Neural cell (in vitro differentiated cells): ENCODE data around the gene NCAPD3. TPM values are rescaled to one million over a fixed set of nuclear protein-coding genes. Genes with fewer than 3 reads are reported as not detected.

ENCODE experiments used
- H2AFZ ChIP-seq: fragments of 200-600, 300-800 bp; sonication (generic), shearing (Covaris generic); 2 replicates; pipeline ENCODE4 v1.6.0; 2014; ENCODE audit warnings: low read depth, mild to moderate bottlenecking, antibody characterized with exemption, low read length, moderate library complexity
- H3F3A ChIP-seq: fragments of 200-600 bp; shearing (Covaris generic); 2 replicates; pipeline ENCODE4 v1.6.1; 2016; ENCODE audit warnings: mild to moderate bottlenecking, moderate library complexity, mixed read lengths, antibody characterized with exemption, low read length; ENCODE audit not compliant: insufficient read depth, poor library complexity, severe bottlenecking
- H3K27ac ChIP-seq: fragments of 200-600, 300-800 bp; sonication (generic), shearing (Covaris generic); 2 replicates; pipeline ENCODE4 v1.5.1; 2014; ENCODE audit warnings: mild to moderate bottlenecking, low read length, moderate library complexity
- H3K27me3 ChIP-seq: fragments of 300-800, 200-600 bp; sonication (generic), shearing (Covaris generic); 2 replicates; pipeline ENCODE4 v1.6.0; 2014; ENCODE audit warnings: mild to moderate bottlenecking, low read depth, low read length, moderate library complexity; ENCODE audit not compliant: insufficient read depth
- H3K36me3 ChIP-seq: fragments of 300-800, 200-600 bp; sonication (generic), shearing (Covaris generic); 2 replicates; pipeline ENCODE4 v1.5.1; 2014; ENCODE audit warnings: mild to moderate bottlenecking, antibody characterized with exemption, low read length, moderate library complexity; ENCODE audit not compliant: insufficient read depth
- H3K4me2 ChIP-seq: fragments of 300-800, 200-600 bp; sonication (generic), shearing (Covaris generic); 2 replicates; pipeline ENCODE4 v1.6.0; 2014; ENCODE audit warnings: mild to moderate bottlenecking, low read length
- H3K4me3 ChIP-seq: fragments of 300-800, 200-600 bp; sonication (generic), shearing (Covaris generic); 2 replicates; pipeline ENCODE4 v1.5.1; 2014; ENCODE audit warnings: mild to moderate bottlenecking, low read length, moderate library complexity
- H3K79me2 ChIP-seq: fragments of 200-600 bp; shearing (Covaris generic); replicated peaks from 2 replicates; pipeline ENCODE4 v1.6.0; 2014; ENCODE audit warnings: mild to moderate bottlenecking, low read length, moderate library complexity; ENCODE audit not compliant: insufficient read depth
- H3K9ac ChIP-seq: fragments of 300-800, 200-600 bp; sonication (generic), shearing (Covaris generic); 2 replicates; pipeline ENCODE4 v1.6.1; 2016; ENCODE audit warnings: mild to moderate bottlenecking, low read length, mixed read lengths
- H3K9me2 ChIP-seq: fragments of 200-600 bp; shearing (Covaris generic); 2 replicates; pipeline ENCODE4 v1.6.1; 2016; ENCODE audit warnings: mild to moderate bottlenecking, low read length, mixed read lengths; ENCODE audit not compliant: insufficient read depth
- H3K9me3 ChIP-seq: fragments of 200-600, 300-800 bp; sonication (generic), shearing (Covaris generic); 2 replicates; pipeline ENCODE4 v1.6.1; 2016; ENCODE audit warnings: mild to moderate bottlenecking, mixed run types, low read length, moderate library complexity, mixed read lengths
- H4K20me1 ChIP-seq: fragments of 200-600 bp; shearing (Covaris generic); 2 replicates; pipeline ENCODE4 v1.6.1; 2016; ENCODE audit warnings: mild to moderate bottlenecking, mixed run types; ENCODE audit not compliant: insufficient read depth
- CTCF ChIP-seq: fragments of 450-650 bp; IDR thresholded peaks from 2 replicates; pipeline ENCODE4 v1.5.1; 2014; ENCODE audit warnings: antibody characterized with exemption, mild to moderate bottlenecking, moderate library complexity; ENCODE audit not compliant: poor library complexity, severe bottlenecking
- EP300 ChIP-seq: fragments of 450-650 bp; conservative IDR thresholded peaks from 2 replicates; pipeline ENCODE4 v1.6.1; 2014; ENCODE audit warnings: antibody characterized with exemption, mild to moderate bottlenecking, moderate library complexity; ENCODE audit not compliant: poor library complexity, severe bottlenecking
- EZH2 ChIP-seq: fragments of 200-600, 300-800 bp; shearing (Covaris generic), sonication (generic); IDR thresholded peaks from 2 replicates; pipeline ENCODE4 v1.6.1; 2014; ENCODE audit warnings: antibody characterized with exemption, low read length, borderline replicate concordance, mild to moderate bottlenecking; ENCODE audit not compliant: insufficient read depth, poor library complexity, severe bottlenecking
- MXI1 ChIP-seq: fragments of 450-650 bp; conservative IDR thresholded peaks from 2 replicates; pipeline ENCODE4 v1.6.1; 2014; ENCODE audit warnings: antibody characterized with exemption, mild to moderate bottlenecking; ENCODE audit not compliant: poor library complexity, severe bottlenecking
- POLR2AphosphoS5 ChIP-seq: IDR thresholded peaks from 2 replicates; pipeline ENCODE4 v1.6.1; 2012
- RAD21 ChIP-seq: fragments of 450-650 bp; conservative IDR thresholded peaks from 2 replicates; pipeline ENCODE4 v1.6.1; 2014; ENCODE audit warnings: antibody characterized with exemption, mild to moderate bottlenecking, moderate library complexity
- REST ChIP-seq: IDR thresholded peaks from 2 replicates; pipeline ENCODE4 v1.6.1; 2012; ENCODE audit warnings: borderline replicate concordance
- SMC3 ChIP-seq: fragments of 450-650 bp; conservative IDR thresholded peaks from 2 replicates; pipeline ENCODE4 v1.6.1; 2014; ENCODE audit warnings: antibody characterized with exemption, mild to moderate bottlenecking, moderate library complexity; ENCODE audit not compliant: poor library complexity
- TAF1 ChIP-seq: IDR thresholded peaks from 2 replicates; pipeline ENCODE4 v1.6.1; 2012; ENCODE audit warnings: low read depth
- polyA plus RNA-seq: library from polyadenylated mRNA; depleted of rRNA; stranded (reverse); fragments of >200 nt; gene quantifications from 2 replicates; pipeline ENCODE4 v1.2.3, GENCODE V29; 2014

NCAPD3 gene
- polyA plus RNA-seq, 1 donor from 2014 or later: 11.9 TPM

GRCh38 chr11:134235399-134235798 lies 11.6 kb upstream of the NCAPD3 start:
- Histone ChIP-seq H3F3A (no peaks in the 10 kb centered on the region), H3K27ac (no peak overlapping the region), H2AFZ (no peak overlapping the region), H4K20me1 (peaks cover 4% of the 10 kb centered on the region), H3K79me2 (no peaks in the 10 kb centered on the region), H3K9ac (no peak overlapping the region), H3K27me3 (no peaks in the 10 kb centered on the region), H3K4me2 (no peak overlapping the region), H3K36me3 (peaks cover 6% of the 10 kb centered on the region), H3K9me2 (no peaks in the 10 kb centered on the region), H3K4me3 (no peak overlapping the region), H3K9me3 (no peaks in the 10 kb centered on the region)
- TF ChIP-seq TAF1 (no peak), EZH2 (no peak), CTCF (no peak), REST (no peak), EP300 (no peak), SMC3 (no peak), RAD21 (no peak), MXI1 (no peak), POLR2AphosphoS5 (no peak)

- Histone ChIP-seq H3K9ac (no peak overlapping the region), H4K20me1 (peaks cover 4% of the 10 kb centered on the region), H3F3A (no peaks in the 10 kb centered on the region), H3K27ac (no peak overlapping the region), H3K36me3 (peaks cover 6% of the 10 kb centered on the region), H3K27me3 (no peaks in the 10 kb centered on the region), H3K9me2 (no peaks in the 10 kb centered on the region), H3K4me2 (no peak overlapping the region), H2AFZ (no peak overlapping the region), H3K9me3 (no peaks in the 10 kb centered on the region), H3K4me3 (no peak overlapping the region), H3K79me2 (peaks cover 7% of the 10 kb centered on the region)
- TF ChIP-seq EZH2: no peak
- no peak for TF ChIP-seq SMC3
- TF ChIP-seq CTCF: no peak
- no peak for TF ChIP-seq REST
Measured at GRCh38 chr11:134233729-134234179, 10.0 kb upstream of the NCAPD3 start.
